Cortex of kidney (tissue), 1 donor: ENCODE measurements around the gene RBP3.

Experiments
- DNase-seq: peaks from one replicate; lab custom pipeline; 2025; lab: John Stamatoyannopoulos, UW

Gene RBP3

DNA sequence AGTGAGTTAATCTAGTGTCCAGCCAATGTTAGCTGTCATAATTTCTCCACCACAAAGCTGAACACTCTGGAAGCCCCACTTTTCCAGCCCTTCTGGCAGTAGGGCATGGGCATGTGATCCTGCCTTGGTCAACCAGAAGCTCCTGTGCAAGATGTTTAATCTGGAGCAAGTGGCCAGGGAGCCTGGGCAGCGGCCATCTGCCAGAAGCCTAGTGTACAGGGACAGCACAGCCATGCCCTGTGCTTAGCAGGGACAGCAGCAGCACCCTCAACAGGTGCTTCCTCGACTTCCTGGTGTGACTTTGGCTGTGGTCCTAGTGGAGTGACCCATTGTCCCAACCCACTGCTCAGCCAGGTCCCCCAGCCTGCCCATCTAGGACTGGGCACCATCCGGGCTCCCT lies 10.3 kb downstream of the RBP3 start:
- no peak for DNase-seq

DNA sequence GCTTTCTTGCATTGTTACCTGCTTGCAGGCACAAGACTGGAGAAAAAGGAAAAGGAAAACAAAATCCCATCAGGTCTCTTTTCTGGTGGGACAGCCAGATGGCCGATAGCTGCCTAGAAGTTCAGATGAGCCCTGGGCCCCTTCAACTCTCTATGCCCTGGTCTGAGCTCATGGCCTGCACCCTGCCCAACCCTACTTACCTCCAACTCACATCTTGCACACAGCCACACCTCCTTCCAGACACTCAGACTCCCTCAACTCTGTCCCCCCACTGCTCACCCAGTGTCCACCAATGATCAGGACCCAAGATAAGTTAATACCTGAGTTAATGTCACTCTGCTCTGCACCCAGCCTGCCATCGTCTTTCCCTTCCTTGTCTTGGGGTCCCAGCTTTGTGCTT lies 10.9 kb downstream of the RBP3 start:
- no peak for DNase-seq

GRCh38 chr10:47359626-47360418 lies 11.7 kb downstream of the RBP3 start:
- DNase-seq: no peak

- no peak for DNase-seq
Observed at GRCh38 chr10:47360419-47361040, 12.4 kb downstream of the RBP3 start.

DNA sequence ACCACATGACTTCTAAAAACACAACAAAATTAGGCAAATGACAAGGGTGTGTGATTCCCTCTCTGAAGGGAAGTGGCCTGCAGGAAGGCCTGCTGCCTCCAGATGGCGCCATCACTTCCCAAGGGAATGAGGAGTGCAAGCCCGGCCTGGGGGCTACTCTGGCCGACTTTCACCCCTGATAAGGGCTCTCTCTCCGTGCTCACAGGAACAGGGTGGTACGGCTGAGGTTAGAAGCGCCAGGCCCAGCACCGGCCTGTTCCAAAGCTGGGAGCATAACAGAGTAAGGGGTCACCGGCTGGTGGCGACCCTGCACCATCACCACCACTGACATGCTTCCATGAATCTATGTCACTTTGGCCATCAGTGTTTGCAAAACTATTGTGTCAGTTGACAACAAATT lies 13.1 kb downstream of the RBP3 start:
- DNase-seq: no peak

- DNase-seq: no peak
Observed at GRCh38 chr10:47362199-47362598, 14.0 kb downstream of the RBP3 start.

- DNase-seq: no peak
Observed at GRCh38 chr10:47363781-47364180, 15.6 kb downstream of the RBP3 start.

DNA sequence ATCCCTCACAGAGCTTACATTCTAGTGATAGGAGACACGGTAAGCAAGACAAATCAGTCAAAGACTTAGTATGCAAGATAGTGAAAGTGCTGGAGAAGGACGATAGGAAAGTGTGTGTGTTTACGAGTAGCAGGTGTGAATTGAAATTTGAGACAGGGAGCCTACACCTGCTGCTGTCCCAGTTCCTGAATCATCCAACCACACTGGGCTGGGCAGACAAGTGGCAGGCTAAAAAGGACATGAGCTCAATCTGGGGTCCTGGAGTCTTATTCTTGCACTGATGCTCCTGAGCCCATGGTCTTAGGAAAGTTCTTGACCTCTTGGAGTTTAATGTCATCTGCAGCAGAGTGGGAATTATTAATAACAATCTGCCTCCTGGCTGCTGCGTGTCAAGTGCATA lies 16.2 kb downstream of the RBP3 start:
- no peak for DNase-seq

DNA sequence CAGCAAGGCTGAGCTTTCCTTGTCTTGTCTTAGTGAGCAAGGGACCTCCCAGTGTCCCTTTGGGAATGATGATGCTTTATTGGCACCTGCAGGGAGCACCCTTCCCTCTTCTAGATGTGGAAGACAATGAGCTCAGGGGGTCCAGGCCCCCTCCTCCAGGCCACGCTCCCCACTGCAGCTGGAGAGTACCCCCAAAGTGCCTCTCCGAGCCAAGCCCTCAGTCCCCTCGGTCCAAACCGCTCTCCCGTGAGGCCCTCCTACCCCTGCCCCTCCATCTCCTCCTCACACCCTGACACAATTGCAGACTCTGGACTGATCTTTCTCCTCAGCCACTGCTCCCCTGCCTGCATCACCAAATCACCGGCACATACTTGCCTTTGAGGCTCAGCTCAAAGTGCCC lies 16.7 kb downstream of the RBP3 start:
- no peak for DNase-seq

DNA sequence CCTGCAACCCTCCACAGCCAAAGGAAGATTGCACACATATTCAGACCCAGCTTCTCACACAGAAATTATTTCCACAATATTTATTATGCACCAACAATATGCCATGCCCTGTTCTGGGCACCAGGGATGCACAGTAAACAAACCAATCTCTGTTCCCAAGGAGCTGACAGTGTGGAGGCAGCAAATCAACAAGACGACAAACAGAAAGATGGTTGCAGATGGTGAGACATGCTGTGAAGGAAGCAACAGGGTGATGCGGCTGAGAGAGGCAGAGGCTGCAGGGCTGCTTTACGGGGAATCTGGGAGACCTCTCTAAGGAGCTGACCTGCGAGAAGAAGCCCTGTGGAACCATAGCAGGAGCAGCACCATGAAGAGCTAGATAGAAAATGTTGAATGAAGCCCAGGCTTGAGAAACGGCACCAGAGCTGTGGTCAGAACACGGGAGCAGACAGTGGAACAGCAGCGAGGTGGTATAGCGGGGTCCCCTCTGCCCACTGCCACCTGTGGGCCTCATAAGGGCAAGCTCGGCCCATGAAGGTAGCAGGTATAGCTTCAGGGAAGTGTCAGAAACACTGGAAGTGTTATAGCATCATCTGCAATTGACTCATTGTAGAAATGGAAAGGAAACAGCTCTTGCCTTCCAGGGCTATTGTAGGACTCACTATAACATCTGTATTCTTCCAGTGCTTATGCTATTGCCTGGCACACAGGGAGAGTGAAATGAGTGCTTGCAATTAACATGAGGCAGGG lies 17.4 kb downstream of the RBP3 start:
- DNase-seq: no peak

- DNase-seq: no peak
Observed at GRCh38 chr10:47366181-47366631, 18.0 kb downstream of the RBP3 start.

DNA sequence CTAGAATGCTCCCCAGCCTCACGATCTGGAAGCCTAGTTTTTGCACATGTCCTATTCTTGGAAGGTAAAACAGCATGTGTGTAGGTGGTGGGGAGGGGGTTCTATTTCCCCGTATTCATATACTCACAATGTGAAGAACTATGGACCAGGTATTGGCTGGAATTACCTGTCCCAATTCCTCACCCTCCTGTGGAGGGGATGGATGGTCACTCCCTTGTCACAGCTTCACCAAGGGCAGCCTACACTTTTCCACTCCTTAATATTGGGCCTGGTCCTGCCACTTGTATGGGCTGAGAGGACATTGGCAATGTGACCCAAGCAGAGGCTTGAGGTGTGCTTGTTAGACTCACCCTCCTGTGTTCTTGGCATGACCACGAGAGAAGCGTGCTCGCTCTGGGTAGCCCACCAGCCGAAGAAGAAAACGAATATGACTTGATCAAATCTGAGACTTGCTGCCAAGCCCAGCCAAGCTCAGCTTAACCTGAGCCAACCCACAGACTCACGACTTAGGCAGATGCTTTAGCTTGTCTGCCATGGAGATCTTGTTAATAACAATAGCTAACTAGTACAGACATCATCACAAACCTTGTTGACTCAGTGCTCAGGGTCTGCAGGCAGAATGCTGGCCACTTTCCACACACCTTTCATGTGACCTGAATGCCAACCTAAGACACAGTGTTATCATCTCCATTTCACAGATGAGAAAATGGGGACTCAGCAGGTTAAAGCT lies 18.7 kb downstream of the RBP3 start:
- no peak for DNase-seq

DNA sequence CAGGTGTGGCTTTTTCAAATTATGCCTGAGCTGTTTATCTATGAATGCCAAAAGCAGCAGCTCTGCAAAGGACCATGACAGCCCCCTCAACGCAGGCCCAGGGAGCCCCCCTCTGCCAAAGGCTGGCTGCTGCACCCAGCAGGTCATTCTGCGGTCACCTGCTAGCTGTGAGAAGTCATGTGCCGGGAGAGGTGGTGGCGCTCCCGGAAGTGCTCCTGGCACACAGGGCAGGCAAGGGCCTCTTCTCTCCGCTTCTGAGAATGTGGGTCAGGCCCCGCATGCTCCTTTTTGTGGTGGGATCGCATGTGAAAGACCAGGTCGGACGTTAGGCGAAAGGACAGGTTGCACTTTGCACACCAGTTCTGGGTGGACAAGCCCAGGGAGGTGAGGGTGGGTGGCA lies 19.5 kb downstream of the RBP3 start:
- DNase-seq: no peak

DNA sequence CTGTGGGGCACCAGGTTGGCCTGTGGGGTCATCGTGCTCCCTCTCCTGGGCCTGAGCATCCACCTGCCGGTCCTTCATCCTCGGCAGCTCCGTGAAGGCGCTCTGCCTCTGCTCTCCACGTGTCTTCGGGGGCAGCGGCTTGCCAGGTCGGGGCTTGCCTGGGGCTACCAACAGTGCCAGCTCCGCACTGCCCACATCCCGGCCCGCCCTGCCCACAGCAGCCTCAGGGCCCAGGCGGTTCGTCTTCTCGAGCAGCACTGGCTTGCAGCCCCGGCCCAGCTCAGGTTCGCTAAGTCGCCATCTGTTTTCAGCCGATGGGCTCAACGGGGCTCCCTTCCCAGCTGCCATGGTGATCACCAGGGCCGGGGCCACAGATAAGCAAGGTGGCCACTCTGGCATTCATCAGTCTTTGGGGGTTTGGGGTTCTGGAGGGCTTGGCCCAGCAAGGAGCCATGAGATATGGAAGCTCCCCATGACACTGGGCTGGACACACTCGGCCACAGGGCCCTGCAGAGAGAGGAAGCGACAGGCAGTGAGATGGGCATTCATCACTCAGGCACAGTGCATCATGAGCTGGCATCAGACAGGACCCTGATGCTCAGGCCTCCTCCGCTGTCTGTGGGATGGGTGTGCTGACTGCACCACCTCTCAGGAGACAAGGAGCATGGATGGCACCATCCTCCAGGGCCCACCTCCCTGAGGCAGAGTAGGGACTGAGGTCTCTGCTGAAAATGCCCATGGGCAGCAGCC lies 20.4 kb downstream of the RBP3 start:
- DNase-seq: no peak

GRCh38 chr10:47369251-47369894 lies 21.2 kb downstream of the RBP3 start:
- no peak for DNase-seq

DNA sequence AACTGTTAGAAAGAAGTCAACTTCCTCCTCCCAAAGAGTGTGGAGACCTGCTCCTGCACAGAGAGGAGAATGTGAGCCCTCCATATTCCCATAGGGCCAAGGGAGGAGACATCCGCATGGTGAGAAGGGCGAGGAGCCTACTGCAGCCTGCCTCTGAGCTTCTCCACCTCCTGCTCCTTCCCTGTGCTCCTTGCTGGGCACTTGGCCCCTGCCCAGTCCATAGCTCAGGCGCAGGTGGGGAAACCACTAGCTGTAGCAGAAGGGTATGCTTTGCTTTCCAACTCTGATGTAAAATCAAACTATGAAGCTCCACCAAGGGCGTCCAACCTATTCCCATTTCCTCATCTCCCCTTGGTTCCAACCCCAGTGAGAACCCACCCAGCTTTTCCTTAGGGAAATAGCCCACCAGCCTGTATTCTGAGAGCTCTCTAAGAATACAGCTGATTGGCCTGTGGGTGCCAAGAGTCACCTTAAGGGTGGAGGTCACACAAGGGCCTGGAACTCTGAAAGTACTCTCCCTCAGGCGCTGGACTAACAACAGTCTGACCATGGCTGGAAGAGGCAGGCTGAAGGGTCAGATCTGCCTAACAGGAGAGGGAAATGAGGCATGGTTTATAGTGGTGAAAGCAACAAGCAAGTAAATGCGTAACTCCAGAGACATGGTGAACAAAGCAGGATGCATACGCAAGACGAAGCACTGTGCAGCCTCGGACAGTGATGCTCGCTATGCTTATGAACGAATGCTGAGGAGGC lies 22.0 kb downstream of the RBP3 start:
- no peak for DNase-seq

DNA sequence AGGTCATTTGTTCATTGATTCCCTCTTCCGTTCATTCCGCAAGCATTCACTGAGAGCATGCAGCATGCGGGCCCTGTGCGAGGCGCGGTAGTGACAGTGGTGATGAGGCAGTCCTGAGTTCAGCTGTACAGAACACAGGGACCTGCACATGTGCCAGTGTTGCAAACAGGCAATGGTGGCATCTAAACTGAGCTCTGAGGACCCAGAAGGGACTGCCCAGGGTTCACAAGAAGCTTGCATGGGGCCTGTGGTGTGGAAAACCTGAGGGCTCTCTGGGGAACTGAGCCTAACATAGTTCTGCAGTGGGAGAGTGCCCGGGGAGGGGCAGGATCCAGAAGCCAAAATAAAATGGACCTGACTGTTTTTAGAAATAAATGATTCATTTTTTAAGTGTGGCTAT lies 22.7 kb downstream of the RBP3 start:
- DNase-seq: no peak

DNA sequence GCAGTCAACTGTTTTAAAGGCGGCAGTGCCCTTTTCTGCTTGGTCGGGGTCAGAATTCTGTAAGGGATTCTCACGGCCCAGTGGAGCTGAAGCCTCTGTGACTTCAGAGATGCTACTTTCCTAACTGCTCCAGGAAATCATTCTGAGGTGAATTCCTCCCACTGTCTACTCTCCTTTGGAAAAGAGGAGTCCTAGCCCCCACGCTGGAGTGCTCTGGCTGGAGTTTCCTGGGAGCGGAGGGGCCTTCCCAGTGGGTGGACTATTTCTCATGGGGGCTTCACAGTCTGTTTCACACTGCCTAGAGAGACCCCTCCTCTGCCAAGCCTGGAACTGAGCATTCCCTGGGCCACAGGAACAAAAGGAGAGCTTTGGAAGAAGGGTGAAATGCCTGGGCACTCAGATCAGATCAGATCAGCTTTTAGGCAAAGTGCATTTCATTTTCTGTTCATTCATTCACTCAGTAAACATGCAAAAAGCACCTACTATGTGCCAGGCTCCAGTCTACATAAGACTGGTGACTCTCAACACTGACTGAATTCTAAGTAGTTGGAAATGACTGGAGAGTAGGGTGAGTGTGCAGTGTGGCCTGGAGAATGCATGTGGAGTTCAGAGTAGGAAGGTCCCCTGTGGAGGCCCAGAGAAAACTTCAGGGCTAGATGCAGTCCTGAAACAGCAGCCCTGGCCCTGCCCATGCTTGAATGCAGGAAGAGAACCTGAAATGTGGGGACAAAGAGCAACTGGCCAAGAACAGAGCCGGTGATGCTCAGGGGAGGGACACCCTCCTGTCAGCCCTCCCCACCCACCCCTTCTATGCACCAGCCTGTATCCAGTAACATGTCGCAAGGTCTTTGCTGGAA lies 23.7 kb downstream of the RBP3 start:
- DNase-seq: no peak

DNA sequence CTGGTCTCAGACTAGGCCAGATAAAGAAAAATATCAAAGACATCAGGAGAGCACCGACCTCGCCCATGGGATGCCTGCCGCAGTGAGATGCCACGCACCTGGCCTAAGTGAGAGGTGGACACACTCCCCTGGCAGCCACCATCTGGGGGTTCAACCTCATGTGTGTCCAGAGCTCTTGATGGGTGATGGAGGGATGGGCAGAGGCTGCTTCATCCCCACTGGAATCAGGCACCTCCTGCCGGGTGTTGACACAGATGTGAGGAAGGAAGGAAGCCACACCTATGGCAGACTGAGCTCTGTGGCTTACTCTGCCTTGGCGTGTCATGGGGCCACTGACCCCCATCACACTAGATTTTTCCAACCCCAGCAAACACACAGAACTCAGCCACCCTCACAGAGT lies 24.6 kb downstream of the RBP3 start:
- DNase-seq: no peak
